ENCODE measurements around the gene MLC1. TPM values are rescaled to one million over a fixed set of nuclear protein-coding genes. Genes with fewer than 3 reads are reported as not detected.
"Not testable (repeated sequence)": the region's sequence is repeated elsewhere in the genome, so short reads cannot be mapped to it uniquely, and the experiment has no call there.

Gene MLC1
- total RNA-seq, 1 experiment from 2014 or later, result 1.4 TPM

GRCh38 chr22:50102946-50103345, 17.7 kb upstream of the MLC1 start:
- no peak for DNase-seq (ENCODE audit: low spot score)

- no peak for DNase-seq (ENCODE audit: low spot score)
Measured at GRCh38 chr22:50101870-50102565, 16.8 kb upstream of the MLC1 start.

DNA sequence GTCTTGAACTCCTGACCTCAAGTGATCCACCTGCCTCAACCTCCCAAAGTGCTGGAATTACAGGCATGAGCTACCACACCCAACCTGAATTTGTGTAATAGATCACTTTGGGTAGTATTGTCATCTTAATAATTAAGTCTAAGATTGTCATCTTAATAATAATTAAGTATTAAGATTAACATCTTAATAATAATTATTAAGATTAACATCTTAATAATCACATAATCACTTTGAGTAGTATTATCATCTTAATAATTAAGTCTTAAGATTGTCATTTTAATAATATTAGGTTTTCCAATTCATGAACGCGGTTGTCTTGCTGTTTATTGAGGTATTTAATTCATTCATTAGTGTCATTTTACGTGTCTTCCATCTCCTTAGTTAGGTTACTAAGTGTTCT, 12.8 kb upstream of the MLC1 start:
- DNase-seq (ENCODE audit: low spot score), result no peak

GRCh38 chr22:50092342-50092741, 7.1 kb upstream of the MLC1 start:
- DNase-seq (ENCODE audit: low spot score), result no peak

DNA sequence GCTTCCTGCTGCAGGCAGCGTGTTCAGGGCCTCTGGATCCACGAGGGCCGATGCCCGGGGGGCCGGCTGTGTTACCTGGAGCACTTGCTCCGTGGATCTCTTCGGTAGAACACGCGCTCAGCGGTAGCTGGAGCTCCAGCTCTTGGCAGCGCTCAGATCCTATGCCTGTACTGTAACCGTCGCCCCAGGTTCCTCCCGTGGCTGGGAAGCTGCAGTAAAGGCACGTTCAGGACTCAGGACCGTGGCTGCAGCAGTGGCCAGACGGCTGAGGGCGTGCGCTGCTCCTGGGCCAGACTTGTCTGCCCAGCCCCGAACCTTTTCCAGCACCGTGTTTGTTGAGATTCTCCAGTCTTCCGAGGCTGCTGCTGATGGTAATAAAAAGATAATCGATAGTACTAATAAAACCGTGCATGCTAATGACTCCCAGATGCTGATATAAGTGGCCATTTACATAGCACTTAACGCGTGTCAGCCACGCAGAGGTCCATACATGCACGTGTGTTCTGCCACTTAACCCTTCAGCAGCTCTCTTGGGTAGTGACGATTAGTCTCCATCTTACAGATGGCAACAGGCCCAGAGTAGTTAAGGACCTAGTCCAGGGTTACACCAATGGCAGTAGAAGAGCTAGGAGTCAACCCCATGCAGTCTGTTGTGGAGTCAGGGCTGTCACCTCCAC, 6.0 kb upstream of the MLC1 start:
- DNase-seq (ENCODE audit: low spot score), result no peak

- no peak for DNase-seq (ENCODE audit: low spot score)
Measured at GRCh38 chr22:50090412-50090714, 5.1 kb upstream of the MLC1 start.

DNA sequence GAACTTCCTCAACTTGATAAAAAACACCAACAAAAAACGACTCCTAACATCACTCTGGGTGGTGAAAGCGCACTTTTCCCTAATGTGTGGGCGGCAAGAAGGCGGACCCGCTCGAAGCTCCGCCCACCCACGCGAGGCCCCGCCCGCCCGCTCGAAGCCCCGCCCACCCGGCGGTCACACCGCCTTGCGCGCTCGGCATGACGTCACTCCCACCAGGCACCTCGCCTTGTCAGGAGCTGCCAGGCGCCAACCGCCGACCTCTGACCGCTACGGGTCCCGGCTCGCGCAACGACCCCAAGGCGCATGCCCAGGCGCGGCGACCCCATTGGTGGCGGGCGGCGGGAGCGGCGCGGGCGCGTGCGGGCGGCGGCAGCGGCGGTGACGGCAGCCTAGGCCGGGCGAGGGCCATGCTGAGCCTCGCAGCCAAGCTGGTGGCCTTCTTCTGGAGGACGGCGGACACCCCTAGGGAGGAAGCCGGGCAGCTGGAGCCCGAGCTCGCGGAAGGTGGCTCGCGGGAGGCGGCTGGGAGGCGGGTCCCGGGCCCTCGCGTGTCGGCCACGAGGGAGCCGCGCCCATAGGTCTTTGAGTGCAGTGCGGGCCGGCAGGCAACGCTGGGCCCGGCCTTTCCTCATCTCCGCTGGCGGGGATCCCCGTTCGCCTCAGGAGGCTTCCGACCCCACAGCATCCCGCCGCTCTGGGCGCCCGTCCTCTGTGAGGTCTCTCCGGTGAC, 4.6 kb upstream of the MLC1 start, which contains the start of gene MOV10L1:
Gene MOV10L1 (plus strand): TSS at position 325 of the 730 bp plus-strand sequence. CDS start 83 bp downstream, at position 408.
- no peak for DNase-seq (ENCODE audit: low spot score)

DNA sequence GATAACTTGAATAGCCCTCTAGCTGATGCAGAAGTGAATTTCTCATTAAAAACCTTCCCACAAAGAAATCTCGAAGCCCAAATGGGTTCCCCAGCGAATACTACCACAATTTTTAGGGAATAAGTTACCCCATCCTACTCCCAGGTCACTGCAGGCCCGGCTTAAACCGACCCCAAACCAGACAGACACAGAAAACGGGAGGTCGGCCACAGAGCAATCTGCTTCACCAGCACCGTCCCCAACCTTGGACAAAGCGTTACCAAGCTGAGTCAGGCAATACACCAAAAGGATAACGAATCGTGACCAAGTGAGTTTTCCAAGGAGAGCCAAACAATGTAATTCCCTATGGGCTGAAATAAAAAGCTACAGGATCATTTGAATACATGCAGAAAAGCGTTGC, 4.0 kb upstream of the MLC1 start:
- no peak for DNase-seq (ENCODE audit: low spot score)

DNA sequence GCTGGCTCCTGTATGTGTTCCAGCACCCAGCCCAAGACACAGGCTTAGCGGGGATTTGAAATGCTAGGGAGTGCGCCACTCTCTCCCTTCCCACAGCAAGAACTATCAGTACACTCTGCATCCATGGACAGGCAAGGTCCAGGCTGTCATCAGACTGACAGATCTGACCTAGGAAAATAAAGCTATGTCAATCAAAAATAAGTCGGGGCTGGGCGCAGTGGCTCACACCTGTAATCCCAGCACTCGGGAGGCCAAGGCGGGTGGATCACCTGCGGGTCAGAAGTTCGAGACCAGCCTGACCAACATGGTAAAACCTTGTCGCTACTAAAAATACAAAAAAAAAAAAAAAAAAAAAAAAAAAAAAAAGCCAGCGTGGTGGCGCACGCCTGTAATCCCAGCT, 2.9 kb upstream of the MLC1 start:
- DNase-seq (ENCODE audit: low spot score), result no peak

DNA sequence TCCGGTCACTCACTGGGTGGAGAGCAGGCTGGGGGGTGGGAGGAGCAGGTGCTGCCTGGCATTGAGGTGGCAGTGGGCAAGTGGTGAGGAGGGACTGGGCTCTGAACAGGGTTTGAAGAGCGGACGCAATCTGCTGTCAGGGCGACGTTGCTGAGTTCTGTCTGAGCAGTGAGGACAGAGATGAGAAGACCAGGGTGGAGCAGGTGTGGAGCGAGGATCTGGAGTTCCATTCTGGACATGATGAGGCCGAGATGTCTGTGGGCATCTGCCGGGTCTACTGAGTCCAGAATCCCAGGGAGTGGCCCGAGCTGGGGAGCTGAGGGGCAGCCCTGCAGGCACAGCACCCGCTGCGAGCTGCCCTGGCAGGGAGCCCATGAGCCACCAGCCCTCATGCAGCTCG, 2.4 kb upstream of the MLC1 start:
- no peak for DNase-seq (ENCODE audit: low spot score)

GRCh38 chr22:50086975-50087374, 1.7 kb upstream of the MLC1 start:
- not testable (repeated sequence) for DNase-seq (ENCODE audit: low spot score)

DNA sequence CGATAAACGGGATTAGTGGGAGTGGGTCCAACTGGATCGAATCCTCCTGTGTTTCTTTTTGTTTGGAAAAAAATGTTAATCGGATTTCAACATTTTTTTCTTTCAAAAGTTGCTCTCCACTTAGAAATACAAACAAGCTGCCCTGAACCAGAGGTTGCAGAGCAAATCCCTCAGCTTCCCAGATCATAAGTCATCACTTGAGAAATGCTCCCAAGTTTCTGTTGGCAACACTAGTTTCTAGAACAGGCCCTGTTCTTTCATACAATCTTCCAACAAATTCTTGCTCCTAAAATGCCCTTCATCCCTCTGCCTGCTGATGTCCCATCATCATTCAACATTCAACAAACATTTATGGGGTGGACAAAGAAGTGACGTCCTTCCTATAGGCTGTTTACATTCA, 1.3 kb upstream of the MLC1 start:
- DNase-seq (ENCODE audit: low spot score), result no peak

- no peak for DNase-seq (ENCODE audit: low spot score)
Measured at GRCh38 chr22:50084614-50085021, 608 bp downstream of the MLC1 start.

DNA sequence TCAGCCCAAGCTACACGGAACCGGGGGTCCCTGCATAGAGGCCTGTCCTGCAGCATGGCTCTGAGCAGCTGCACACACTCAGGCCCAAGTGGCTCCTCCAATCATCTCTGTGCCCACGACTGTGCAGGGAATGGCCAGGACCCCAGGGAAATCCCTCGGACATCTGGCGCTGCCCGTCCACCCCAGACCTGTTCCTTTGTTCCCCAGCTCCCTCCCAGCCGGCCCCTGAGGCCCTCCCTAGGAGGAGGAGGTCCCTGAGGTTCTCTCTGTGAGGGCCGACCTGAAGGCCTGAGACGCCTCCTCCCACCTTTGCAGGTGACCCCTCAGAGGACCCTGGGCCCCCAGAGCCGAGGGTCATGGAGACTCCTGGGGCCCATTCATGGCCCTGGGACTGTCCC, 1.1 kb downstream of the MLC1 start:
- no peak for DNase-seq (ENCODE audit: low spot score)

GRCh38 chr22:50083462-50084079, 1.7 kb downstream of the MLC1 start:
- DNase-seq (ENCODE audit: low spot score), result no peak

DNA sequence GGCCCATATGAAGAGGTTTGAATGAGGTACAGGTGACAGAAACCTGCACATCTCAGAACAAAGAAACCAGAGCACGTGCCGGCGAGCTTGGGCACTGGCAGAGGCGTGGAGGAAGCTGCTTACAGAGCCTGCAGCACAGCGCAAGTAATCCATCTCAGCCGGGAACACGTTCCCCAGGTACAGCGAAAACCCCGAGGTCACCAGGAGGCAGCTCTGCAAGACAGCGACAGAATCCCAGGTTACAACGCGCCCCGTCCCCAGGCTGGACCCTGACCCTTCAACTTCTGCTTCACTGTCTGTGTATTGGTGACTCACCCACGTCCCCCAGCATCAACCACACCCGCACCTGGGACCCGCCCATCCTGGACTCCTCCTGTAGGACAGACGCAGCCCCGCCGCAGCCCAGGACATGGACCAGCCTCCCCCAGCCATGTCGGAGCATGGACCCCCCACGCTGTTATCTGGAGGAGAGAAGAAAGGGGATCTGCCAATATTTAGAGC, 2.2 kb downstream of the MLC1 start:
- DNase-seq (ENCODE audit: low spot score), result no peak

DNA sequence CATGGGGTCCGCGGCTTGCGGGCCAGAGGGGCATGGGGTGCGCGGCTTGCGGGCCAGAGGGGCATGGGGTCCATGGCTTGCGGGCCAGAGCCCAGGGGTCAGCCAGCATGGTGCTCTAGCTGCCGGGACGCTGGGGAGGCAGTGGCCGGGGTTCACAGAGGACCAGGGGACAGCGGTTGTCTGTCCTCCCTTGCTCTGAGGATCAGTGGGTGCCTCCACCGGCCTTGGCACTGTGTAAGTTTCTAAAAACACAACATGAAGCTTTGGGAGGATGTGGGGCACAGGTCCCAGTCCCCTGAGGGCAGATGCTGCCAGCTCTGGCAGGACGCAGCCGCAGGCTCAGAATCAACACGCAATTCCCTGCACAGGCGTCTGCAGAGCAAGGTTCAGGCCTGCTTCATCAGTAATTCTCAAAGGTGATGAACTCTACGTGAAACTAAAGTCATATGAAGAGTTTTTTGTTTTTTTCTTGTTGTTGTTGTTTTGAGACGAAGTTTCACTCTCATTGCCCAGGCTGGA, 3.0 kb downstream of the MLC1 start:
- no peak for DNase-seq (ENCODE audit: low spot score)

GRCh38 chr22:50081426-50082196, 3.6 kb downstream of the MLC1 start:
- no peak for DNase-seq (ENCODE audit: low spot score)

- DNase-seq (ENCODE audit: low spot score), result no peak
Measured at GRCh38 chr22:50080077-50080465, 5.2 kb downstream of the MLC1 start.

- no peak for DNase-seq (ENCODE audit: low spot score)
Measured at GRCh38 chr22:50078761-50079160, 6.5 kb downstream of the MLC1 start.

DNA sequence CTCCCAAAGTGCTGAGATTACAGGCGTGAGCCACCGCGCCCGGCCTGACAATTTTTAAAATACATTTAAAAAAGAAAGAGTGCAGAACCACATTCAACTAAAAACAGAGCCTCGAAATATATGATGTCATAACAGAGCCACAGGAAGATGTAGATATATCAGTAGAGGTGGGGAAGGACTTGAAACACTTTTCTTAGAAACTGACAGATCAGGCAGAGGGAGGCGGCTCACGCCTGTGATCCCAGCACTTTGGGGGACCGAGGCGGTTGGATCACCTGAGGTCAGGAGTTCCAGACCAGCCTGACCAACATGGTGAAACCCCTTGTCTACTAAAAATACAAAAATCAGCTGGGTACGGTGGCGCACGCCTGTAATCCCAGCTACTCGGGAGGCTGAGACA, 7.0 kb downstream of the MLC1 start:
- DNase-seq (ENCODE audit: low spot score), result no peak

Data from H4 (cell line).